GM19372 (cell line): Measurements from ENCODE around the gene AFF2.
"Not testable (repeated sequence)": the region's sequence is repeated elsewhere in the genome, so short reads cannot be mapped to it uniquely, and the experiment has no call there.

Experiments used
- ATAC-seq: cut with Tn5 transposase; IDR thresholded peaks from one replicate; pipeline ENCODE4 v1.9.1; 2021; ENCODE audit warnings: mild to moderate bottlenecking, low read depth, moderate library complexity; ENCODE audit not compliant: unreplicated experiment

The AFF2 gene

DNA sequence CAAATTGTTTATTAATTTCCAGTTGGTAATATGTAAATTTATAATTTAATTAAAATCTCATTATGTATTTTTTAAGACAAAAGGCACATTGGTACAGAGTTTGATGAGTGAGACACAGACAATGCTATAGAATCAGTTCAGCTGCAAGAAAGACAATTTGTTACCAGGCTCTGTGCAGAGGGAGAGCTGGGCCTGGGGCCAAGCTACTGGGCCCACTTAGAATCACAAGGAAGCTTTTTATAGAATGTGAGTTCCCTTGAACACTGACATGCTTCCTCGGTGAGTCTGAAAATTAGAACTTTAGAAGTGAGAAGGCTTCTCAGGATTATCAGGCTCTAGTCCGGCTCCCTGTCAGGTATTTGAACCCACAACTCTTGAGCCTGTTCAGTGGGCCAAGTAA lies 129.0 kb downstream of the AFF2 start:
- ATAC-seq = no peak

GRCh38 chrX:148632444-148632843 lies 132.0 kb downstream of the AFF2 start:
- ATAC-seq = no peak

GRCh38 chrX:148633218-148633908 lies 132.9 kb downstream of the AFF2 start:
- ATAC-seq = no peak

DNA sequence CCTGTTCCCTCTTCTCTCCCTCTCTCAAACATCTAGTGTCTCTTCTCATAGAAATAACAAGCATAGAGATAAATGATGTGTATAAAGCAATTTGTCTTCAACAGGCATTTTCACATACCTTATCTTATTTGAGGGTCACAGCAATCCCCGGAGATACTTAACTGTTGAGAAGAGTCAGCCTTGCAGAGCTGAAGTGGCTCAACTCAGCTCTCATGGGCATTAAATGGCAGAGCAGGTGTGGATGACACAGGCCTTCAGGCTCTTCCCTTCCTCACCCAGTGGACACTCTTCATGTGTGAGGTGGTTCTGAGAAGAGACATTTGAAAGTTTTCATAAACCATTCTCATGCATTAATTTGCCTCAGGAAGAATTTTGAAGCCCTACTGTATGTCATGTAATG lies 134.2 kb downstream of the AFF2 start:
- no peak for ATAC-seq

GRCh38 chrX:148643460-148643859 lies 143.0 kb downstream of the AFF2 start:
- ATAC-seq = no peak

- no peak for ATAC-seq
Observed at GRCh38 chrX:148647651-148648050, 147.2 kb downstream of the AFF2 start.

- ATAC-seq = no peak
Observed at GRCh38 chrX:148649145-148649795, 148.9 kb downstream of the AFF2 start.

- ATAC-seq = no peak
Observed at GRCh38 chrX:148658115-148658730, 157.8 kb downstream of the AFF2 start.

DNA sequence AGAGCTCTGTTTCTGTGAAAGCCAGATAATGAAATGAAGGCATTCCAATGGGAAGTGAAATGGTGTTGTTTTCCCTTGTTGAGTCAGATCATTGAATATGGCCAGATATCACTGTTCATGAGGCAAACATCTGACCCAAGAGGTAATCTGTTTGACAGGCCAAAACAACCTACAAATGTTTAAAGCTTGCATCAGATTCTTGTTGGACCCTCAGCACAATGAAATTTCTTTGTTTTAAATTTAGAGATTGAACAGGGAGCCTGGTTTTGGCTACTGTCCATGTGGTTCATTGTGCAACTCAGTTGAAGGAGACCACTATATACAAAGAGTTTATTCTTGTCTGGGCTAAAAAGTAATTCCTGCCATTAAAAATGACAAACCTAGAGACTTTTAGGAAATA lies 159.1 kb downstream of the AFF2 start:
- no peak for ATAC-seq

DNA sequence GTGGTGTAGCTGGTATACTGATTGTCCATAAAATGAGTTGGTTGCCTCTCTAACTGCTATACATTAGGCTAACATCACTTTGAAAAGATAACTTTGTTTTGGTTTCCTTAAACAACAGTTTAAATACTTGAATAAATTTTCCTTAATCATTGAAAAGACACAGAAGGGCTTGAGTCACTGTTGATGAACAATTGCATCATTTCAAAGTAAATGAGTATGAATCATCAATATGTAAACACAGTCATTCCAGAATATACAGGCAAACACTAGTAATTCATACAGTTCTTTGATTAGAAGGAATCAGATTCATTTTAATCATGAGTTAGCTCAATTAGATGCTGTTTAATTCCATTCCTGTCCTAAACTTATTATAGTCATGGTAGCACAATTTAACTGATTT lies 160.6 kb downstream of the AFF2 start:
- no peak for ATAC-seq

DNA sequence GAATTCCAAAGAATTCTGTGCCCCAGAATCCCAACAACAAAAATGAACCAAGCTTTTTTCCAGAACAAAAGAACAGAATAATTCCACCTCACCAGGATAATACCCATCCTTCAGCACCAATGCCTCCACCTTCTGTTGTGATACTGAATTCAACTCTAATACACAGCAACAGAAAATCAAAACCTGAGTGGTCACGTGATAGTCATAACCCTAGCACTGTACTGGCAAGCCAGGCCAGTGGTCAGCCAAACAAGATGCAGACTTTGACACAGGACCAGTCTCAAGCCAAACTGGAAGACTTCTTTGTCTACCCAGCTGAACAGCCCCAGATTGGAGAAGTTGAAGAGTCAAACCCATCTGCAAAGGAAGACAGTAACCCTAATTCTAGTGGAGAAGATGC lies 161.6 kb downstream of the AFF2 start:
- ATAC-seq = no peak

DNA sequence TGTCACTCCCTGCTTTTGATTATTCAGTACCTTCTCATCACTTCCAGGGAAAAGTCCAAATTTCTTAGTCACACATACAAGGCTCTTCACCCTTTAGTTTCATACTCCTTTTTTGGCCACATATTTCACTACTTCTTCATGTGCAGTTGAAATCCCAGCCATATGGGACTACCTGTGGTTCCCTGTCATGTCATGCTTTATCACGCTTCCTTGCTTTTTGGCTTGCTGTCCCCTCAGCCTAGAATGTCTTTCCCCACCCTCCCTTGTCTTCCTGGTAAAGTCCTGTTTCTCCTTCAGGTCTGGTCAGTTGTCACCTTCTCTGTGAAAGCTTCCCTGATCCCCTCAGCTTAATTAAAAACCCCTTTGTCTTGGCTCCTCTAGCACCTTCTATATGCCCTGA lies 163.8 kb downstream of the AFF2 start:
- ATAC-seq = no peak

- no peak for ATAC-seq
Observed at GRCh38 chrX:148664995-148665394, 164.6 kb downstream of the AFF2 start.

- not testable (repeated sequence) for ATAC-seq
Observed at GRCh38 chrX:148669175-148669574, 168.8 kb downstream of the AFF2 start.

DNA sequence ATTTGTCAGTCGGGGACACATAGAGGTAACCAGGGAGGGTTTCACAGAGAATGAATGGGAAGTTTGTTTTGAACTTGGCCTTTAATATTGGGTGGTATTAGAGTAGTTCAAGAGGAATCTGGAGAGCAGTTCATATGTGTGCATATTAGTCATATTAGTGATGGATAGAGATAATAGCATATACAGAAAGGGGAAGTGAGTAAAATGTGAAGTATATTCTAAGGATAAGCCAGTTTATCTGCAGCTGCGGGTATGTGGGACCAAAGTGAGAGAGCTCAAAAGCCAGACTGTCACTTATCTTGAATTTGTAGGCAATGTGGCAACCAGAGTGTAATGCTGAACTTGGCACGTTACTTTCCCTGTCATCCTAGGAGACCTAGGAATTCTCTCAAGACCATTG lies 169.9 kb downstream of the AFF2 start:
- no peak for ATAC-seq

GRCh38 chrX:148672517-148672916 lies 172.1 kb downstream of the AFF2 start:
- no peak for ATAC-seq

DNA sequence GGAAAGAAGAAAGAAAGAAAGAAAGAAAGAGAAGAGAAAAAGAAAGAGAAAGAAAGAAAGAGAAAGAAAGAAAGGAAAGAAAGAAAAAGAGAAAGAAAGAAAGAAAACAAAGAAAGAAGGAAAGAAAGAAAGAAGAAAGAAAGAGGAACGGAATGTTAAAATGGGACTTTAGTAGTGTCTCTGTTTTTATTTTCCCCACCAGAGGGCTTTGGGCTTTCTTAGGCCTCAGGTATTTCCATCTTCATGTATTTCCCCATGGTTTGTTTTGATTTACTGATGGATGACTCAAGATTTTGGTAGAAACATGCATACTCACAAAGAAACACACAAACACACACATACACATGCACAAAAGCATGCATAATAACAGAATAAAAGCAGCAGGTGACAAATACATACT lies 181.2 kb downstream of the AFF2 start:
- no peak for ATAC-seq

DNA sequence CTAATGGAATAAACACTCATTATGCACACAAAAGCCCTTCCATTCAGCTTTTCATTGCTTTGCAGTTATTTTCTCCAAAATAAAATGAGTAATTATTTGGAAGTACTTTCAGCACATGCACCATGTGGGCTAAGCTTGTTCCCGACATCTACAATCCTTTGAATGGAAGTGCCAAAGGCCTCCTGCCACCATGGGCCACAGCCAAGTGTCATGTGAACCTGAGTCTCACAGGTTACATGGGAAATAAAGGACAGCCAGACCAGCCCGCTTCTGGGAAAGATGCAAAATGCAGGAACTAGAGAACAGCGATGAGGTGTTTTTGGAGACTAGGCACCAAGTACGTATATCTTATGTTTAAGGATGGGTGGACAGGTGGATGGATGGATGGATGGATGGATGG lies 181.8 kb downstream of the AFF2 start:
- ATAC-seq = no peak

DNA sequence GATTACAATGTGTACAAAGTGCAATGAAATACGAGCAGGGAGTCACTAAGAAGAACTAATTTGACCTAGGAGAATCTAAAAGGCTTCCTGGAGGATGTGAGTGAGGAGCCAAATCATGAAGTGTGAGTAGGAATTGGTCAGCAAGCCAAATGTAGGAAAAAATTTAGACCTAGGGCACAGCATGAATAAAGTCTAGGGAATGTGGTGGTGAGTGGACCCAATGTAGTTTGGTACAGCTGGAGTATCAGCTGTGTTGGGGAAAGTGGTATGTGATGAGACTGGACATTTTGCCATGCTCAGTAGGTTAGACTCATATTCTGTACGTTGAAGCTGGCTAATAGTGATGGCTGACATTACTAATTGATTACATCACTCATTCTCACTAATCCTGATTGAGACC lies 191.0 kb downstream of the AFF2 start:
- ATAC-seq = no peak

GRCh38 chrX:148695255-148695654 lies 194.8 kb downstream of the AFF2 start:
- no peak for ATAC-seq

DNA sequence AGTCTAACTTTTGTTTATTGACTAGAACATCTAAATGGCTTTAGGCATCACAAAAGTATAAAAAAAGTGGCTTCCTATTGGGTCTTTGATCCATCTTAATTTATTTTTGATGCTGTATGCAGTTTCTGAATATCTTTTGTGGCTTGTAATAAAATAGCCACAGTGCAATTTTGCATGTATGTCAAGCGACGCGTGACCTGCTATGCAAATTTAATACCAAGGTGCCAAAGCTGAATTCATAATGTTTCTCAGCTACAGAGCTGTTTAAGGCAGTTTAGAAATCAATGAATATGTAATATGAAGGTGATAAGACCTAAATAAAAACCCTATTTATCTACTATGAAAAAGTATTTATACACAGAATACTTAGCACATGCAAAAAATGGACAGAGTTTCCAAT lies 197.8 kb downstream of the AFF2 start:
- no peak for ATAC-seq

- ATAC-seq = no peak
Observed at GRCh38 chrX:148700021-148700420, 199.6 kb downstream of the AFF2 start.
